HepG2 (cell line): ENCODE data around the gene TIMM9. TPM values are rescaled to one million over a fixed set of nuclear protein-coding genes. Genes with fewer than 3 reads are reported as not detected.

ENCODE experiments used
- ATAC-seq: fragments of 200-7000 bp; cut with Tn5 transposase; 3 replicates; pipeline ENCODE4 v1.9.1; 2020; ENCODE audit warnings: mild to moderate bottlenecking, moderate library complexity
- BruUV-seq: library from RNA; stranded (reverse); fragments of 400-500 nt; replicated peaks from 2 replicates; lab custom pipeline; 2021; lab: Mats Ljungman, UMichigan
- CTCF ChIA-PET: fragments of 300-600 bp; formaldehyde crosslinking; extraction: SDS; loops from one replicate; lab custom pipeline; 2021; ENCODE audit warnings: low total read pairs, inconsistent platforms, low intra/inter-chr PET ratio; lab: Yijun Ruan, JAX
- POLR2A ChIA-PET: fragments of 350-600 bp; sonication (Branson Sonifier 250); formaldehyde crosslinking; loops from one replicate; lab custom pipeline; 2020; ENCODE audit warnings: antibody characterized with exemption, inconsistent platforms; lab: Yijun Ruan, JAX
- DNase-seq: peaks from one replicate; pipeline ENCODE4 v3.0.0-alpha.2; 2015; ENCODE audit warnings: low spot score
- FAIRE-seq: peaks from 3 replicates; lab custom pipeline; 2011; peaks lifted over from hg19 to GRCh38; lab: Jason Lieb, UNC
- H2AFZ ChIP-seq: one replicate; pipeline ENCODE4 v1.6.1; 2011; ENCODE audit warnings: low read length, inconsistent platforms
- H3K27ac ChIP-seq: fragments of 300-600 bp; 3 replicates; pipeline ENCODE4 v1.8.0; 2011; ENCODE audit warnings: mixed run types, mild to moderate bottlenecking, mixed read lengths, low read length, inconsistent platforms; ENCODE audit not compliant: insufficient read depth; ENCODE audit errors: extremely low read length
- H3K27me3 ChIP-seq, 2 experiments: fragments of 200-600 bp in 1 of 2; 2 replicates in 1 of 2; 3 replicates in 1 of 2; pipeline versions ENCODE4 v1.6.0 to v1.8.0; 2011; ENCODE audit warnings: low read length in 2 of 2, mild to moderate bottlenecking in 2 of 2, moderate library complexity in 2 of 2, inconsistent platforms in 1 of 2; ENCODE audit not compliant: insufficient read depth in 2 of 2, control insufficient read depth in 1 of 2
- H3K36me3 ChIP-seq, 2 experiments: fragments of 200-600 bp in 1 of 2; replicated peaks in 1 of 2; 2 replicates in 1 of 2; 3 replicates in 1 of 2; pipeline versions ENCODE4 v1.5.1 to v1.8.0; 2011; ENCODE audit warnings: low read length in 2 of 2, inconsistent platforms in 1 of 2; ENCODE audit not compliant: insufficient read depth in 2 of 2, control insufficient read depth in 1 of 2
- H3K4me1 ChIP-seq: 2 replicates; pipeline ENCODE4 v1.5.1; 2012; ENCODE audit warnings: low read length, inconsistent platforms; ENCODE audit not compliant: insufficient read depth
- H3K4me2 ChIP-seq: 2 replicates; pipeline ENCODE4 v1.6.0; 2011; ENCODE audit warnings: low read depth, low read length, inconsistent platforms
- H3K4me3 ChIP-seq, 3 experiments: fragments of 200-600 bp in 1 of 3; sonication (generic), shearing (Covaris generic) in 1 of 3; replicated peaks in 1 of 3; 2 replicates each; pipeline ENCODE4 v1.5.1; 2011 to 2016; ENCODE audit warnings: low read length in 3 of 3, inconsistent platforms in 2 of 3, low read depth in 2 of 3, mild to moderate bottlenecking in 2 of 3, control low read depth in 1 of 3, mixed read lengths in 1 of 3; ENCODE audit not compliant: insufficient read depth in 1 of 3
- H3K79me2 ChIP-seq: one replicate; pipeline ENCODE4 v1.6.1; 2011; ENCODE audit warnings: low read length, inconsistent platforms; ENCODE audit not compliant: insufficient read depth
- H3K9ac ChIP-seq: 2 replicates; pipeline ENCODE4 v1.6.0; 2011; ENCODE audit warnings: mild to moderate bottlenecking, low read depth, low read length, inconsistent platforms; ENCODE audit not compliant: insufficient read depth
- H3K9me3 ChIP-seq: 2 replicates; pipeline ENCODE4 v1.5.1; 2012; ENCODE audit warnings: mild to moderate bottlenecking, low read length
- H4K20me1 ChIP-seq: 2 replicates; pipeline ENCODE4 v1.6.0; 2011; ENCODE audit warnings: inconsistent platforms, mild to moderate bottlenecking, low read length, moderate library complexity; ENCODE audit not compliant: insufficient read depth
- BCL3 ChIP-seq: sonication (generic); formaldehyde crosslinking; IDR thresholded peaks from 2 replicates; pipeline ENCODE4 v1.5.1; 2020; ENCODE audit warnings: mild to moderate bottlenecking, missing genetic modification reagents, moderate library complexity
- ESRRA ChIP-seq: sonication (generic); formaldehyde crosslinking; IDR thresholded peaks from 2 replicates; pipeline ENCODE4 v1.5.1; 2020; ENCODE audit warnings: mild to moderate bottlenecking, low read depth, missing genetic modification reagents
- JUND ChIP-seq: sonication (generic); formaldehyde crosslinking; IDR thresholded peaks from 2 replicates; pipeline ENCODE4 v1.8.0; 2022; ENCODE audit warnings: mild to moderate bottlenecking, missing genetic modification reagents
- MXD4 ChIP-seq: IDR thresholded peaks from 2 replicates; pipeline ENCODE4 v1.6.1; 2016; ENCODE audit warnings: mild to moderate bottlenecking, missing biosample characterization, missing genetic modification reagents
- PCBP1 ChIP-seq: fragments of 200-400 bp; formaldehyde crosslinking; IDR thresholded peaks from 2 replicates; pipeline ENCODE4 v1.6.1; 2017; ENCODE audit warnings: mild to moderate bottlenecking, low read depth, low read length, borderline replicate concordance
- PITX1 ChIP-seq: sonication (generic); formaldehyde crosslinking; IDR thresholded peaks from 2 replicates; pipeline ENCODE4 v1.5.1; 2020; ENCODE audit warnings: mild to moderate bottlenecking, missing genetic modification reagents
- POLR2AphosphoS2 ChIP-seq: IDR thresholded peaks from 2 replicates; pipeline ENCODE4 v1.6.1; 2011; ENCODE audit warnings: low read depth, low read length, improper control_type of control experiment
- ZNF337 ChIP-seq: sonication (generic); formaldehyde crosslinking; IDR thresholded peaks from 2 replicates; pipeline ENCODE4 v1.5.1; 2020; ENCODE audit warnings: missing genetic modification reagents, low read depth, mild to moderate bottlenecking, borderline replicate concordance
- ZNF546 ChIP-seq: sonication (generic); formaldehyde crosslinking; conservative IDR thresholded peaks from 2 replicates; pipeline ENCODE4 v1.8.1; 2023; ENCODE audit warnings: mild to moderate bottlenecking, missing genetic modification reagents
- ZNF614 ChIP-seq: IDR thresholded peaks from 2 replicates; pipeline ENCODE4 v1.6.1; 2018; ENCODE audit warnings: missing biosample characterization, missing genetic modification reagents, inconsistent platforms, borderline replicate concordance
- ZNF777 ChIP-seq: sonication (generic); formaldehyde crosslinking; IDR thresholded peaks from 2 replicates; pipeline ENCODE4 v1.4.0; 2020; ENCODE audit warnings: missing genetic modification reagents
- ZSCAN20 ChIP-seq: sonication (generic); formaldehyde crosslinking; IDR thresholded peaks from 2 replicates; pipeline ENCODE4 v1.4.0; 2020; ENCODE audit warnings: missing genetic modification reagents, mild to moderate bottlenecking, borderline replicate concordance
- WGBS: methylation state at CpG from one replicate; pipeline ENCODE4 v1.1.6; 2017; ENCODE audit warnings: low lambda C conversion rate; 5-methylcytosine and 5-hydroxymethylcytosine counted together
- in situ Hi-C: cut with HindIII; loops from 2 replicates; pipeline ENCODE4 v1.10.0; 2017; ENCODE audit warnings: low pct_unique_long_range_greater_than_20kb; ENCODE audit not compliant: extremely low pct_ligation_motif_present
- intact Hi-C: fragments of 100-400 bp; cut with micrococcal nuclease; formaldehyde crosslinking; loops from one replicate; pipeline ENCODE4 v1.10.0; 2022; ENCODE audit not compliant: unreplicated experiment
- polyA plus RNA-seq, 8 experiments: library from polyadenylated mRNA; depleted of rRNA in 3 of 8; stranded (reverse) in 7 of 8; unstranded in 1 of 8; fragments of >200 nt; fragmentation: Illumina TruSeq in 4 of 8; extraction: Trizol in 4 of 8; gene quantifications; 2 replicates each; pipeline versions ENCODE4 v1.2.1 to v1.2.3, GENCODE V29; 2011 to 2016; ENCODE audit warnings: low read depth in 4 of 8, missing spikeins in 1 of 8, mixed read lengths in 1 of 8; ENCODE audit not compliant: insufficient read depth in 1 of 8
- total RNA-seq, 5 experiments: library from RNA; depleted of rRNA; stranded (reverse); fragments of >200 nt; fragmentation: Illumina TruSeq; extraction: Trizol; gene quantifications; 2 replicates each; pipeline ENCODE4 v1.2.3, GENCODE V29; 2016; ENCODE audit warnings: low read depth in 1 of 5
- TF ChIP-seq, protein P1 (sequence below): sonication (generic); formaldehyde crosslinking; IDR thresholded peaks from 2 replicates; pipeline ENCODE4 v1.5.1; 2020; ENCODE audit warnings: missing genetic modification reagents, mild to moderate bottlenecking, borderline replicate concordance
- TF ChIP-seq, protein P2 (sequence below): sonication (generic); formaldehyde crosslinking; IDR thresholded peaks from 2 replicates; pipeline ENCODE4 v1.5.0; 2020; ENCODE audit warnings: missing genetic modification reagents, mild to moderate bottlenecking, borderline replicate concordance

The TIMM9 gene
- total and polyA plus RNA-seq, 2 of the 13 experiments (the other 11 are each of a cell fraction or from before 2014, with no cell fraction given): 30.5 to 42.5 TPM

- ChIA-PET POLR2A (no interaction called here), CTCF (no interaction called here)
- 98% methylated on average over 2 of the region's 2 CpGs for WGBS
- Histone ChIP-seq H3K9me3 (no peaks in the 10 kb centered on the region), H3K9ac (no peak overlapping the region), H4K20me1 (no peaks in the 10 kb centered on the region), H3K27me3 (no peaks in the 10 kb centered on the region), H3K4me3 (no peak overlapping the region), H3K4me2 (no peak overlapping the region), H3K27ac (no peak overlapping the region), H3K4me1 (peaks cover 6% of the 10 kb centered on the region; the same call in 1 of the 2 replicates), H3K79me2 (no peaks in the 10 kb centered on the region), H3K36me3 (peaks cover 12 to 39% of the 10 kb centered on the region in 2 experiments; a peak in 4 of 5 replicates), H2AFZ (no peak overlapping the region)
- ATAC-seq (no peak), DNase-seq (no peak), FAIRE-seq (no peak)
- intact Hi-C loops (no loop called here), in situ Hi-C loops (no loop called here)
- no TSS peak for BruUV-seq
- TF ChIP-seq JUND (CRISPR knock-in tag) (no peak), ZNF546 (CRISPR knock-in tag) (no peak), MXD4 (CRISPR knock-in tag) (no peak), ZNF337 (CRISPR knock-in tag) (no peak), PCBP1 (no peak), POLR2AphosphoS2 (no peak), PITX1 (CRISPR knock-in tag) (no peak), ESRRA (CRISPR knock-in tag) (no peak), ZNF614 (CRISPR knock-in tag) (no peak), BCL3 (CRISPR knock-in tag) (no peak), ZSCAN20 (no peak), ZNF777 (CRISPR knock-in tag) (no peak)
- TF ChIP-seq, protein P1, sequence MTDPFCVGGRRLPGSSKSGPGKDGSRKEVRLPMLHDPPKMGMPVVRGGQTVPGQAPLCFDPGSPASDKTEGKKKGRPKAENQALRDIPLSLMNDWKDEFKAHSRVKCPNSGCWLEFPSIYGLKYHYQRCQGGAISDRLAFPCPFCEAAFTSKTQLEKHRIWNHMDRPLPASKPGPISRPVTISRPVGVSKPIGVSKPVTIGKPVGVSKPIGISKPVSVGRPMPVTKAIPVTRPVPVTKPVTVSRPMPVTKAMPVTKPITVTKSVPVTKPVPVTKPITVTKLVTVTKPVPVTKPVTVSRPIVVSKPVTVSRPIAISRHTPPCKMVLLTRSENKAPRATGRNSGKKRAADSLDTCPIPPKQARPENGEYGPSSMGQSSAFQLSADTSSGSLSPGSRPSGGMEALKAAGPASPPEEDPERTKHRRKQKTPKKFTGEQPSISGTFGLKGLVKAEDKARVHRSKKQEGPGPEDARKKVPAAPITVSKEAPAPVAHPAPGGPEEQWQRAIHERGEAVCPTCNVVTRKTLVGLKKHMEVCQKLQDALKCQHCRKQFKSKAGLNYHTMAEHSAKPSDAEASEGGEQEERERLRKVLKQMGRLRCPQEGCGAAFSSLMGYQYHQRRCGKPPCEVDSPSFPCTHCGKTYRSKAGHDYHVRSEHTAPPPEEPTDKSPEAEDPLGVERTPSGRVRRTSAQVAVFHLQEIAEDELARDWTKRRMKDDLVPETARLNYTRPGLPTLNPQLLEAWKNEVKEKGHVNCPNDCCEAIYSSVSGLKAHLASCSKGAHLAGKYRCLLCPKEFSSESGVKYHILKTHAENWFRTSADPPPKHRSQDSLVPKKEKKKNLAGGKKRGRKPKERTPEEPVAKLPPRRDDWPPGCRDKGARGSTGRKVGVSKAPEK (CRISPR knock-in tag): no peak
- TF ChIP-seq, protein P2, sequence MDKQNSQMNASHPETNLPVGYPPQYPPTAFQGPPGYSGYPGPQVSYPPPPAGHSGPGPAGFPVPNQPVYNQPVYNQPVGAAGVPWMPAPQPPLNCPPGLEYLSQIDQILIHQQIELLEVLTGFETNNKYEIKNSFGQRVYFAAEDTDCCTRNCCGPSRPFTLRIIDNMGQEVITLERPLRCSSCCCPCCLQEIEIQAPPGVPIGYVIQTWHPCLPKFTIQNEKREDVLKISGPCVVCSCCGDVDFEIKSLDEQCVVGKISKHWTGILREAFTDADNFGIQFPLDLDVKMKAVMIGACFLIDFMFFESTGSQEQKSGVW (CRISPR knock-in tag): no peak
Measured at GRCh38 chr14:58463147-58463546, 35.8 kb upstream of the TIMM9 start.
